Peyer's patch (tissue), 4 donors: Measurements from ENCODE around the gene REXO5. TPM values are rescaled to one million over a fixed set of nuclear protein-coding genes. Genes with fewer than 3 reads are reported as not detected.

Source experiments
- DNase-seq, 3 donors: peaks; one replicate each; pipeline ENCODE4 v3.0.0-alpha.2; 2017 to 2019
- H3K27ac ChIP-seq, 4 donors: fragments of 200-600 bp; sonication (generic); one replicate each; pipeline ENCODE4 v1.5.1; 2016 to 2019
- H3K27me3 ChIP-seq, 2 donors: fragments of 200-600 bp; sonication (generic); one replicate each; pipeline ENCODE4 v1.5.1; 2019
- H3K36me3 ChIP-seq, 3 donors: fragments of 200-600 bp; sonication (generic); one replicate each; pipeline ENCODE4 v1.5.1; 2016 to 2019
- H3K4me1 ChIP-seq, 4 donors: fragments of 200-600 bp; sonication (generic); one replicate each; pipeline ENCODE4 v1.5.1; 2016 to 2019
- H3K4me3 ChIP-seq, 4 donors: fragments of 200-600 bp; sonication (generic); 1 replicate in 3 of 4; 2 replicates in 1 of 4; pipeline ENCODE4 v1.5.1; 2016 to 2019; ENCODE audit warnings: mild to moderate bottlenecking in 1 of 4
- H3K9me3 ChIP-seq, 4 donors: fragments of 200-600 bp; sonication (generic); one replicate each; pipeline ENCODE4 v1.5.1; 2016 to 2019; ENCODE audit warnings: mild to moderate bottlenecking in 1 of 4
- CTCF ChIP-seq, 6 experiments: fragments of 450-650 bp in 4 of 6; fragments of 200-600 bp in 2 of 6; sonication (generic) in 1 of 6; IDR thresholded peaks; one replicate each; pipeline ENCODE4 v1.5.1; 2017 to 2019; ENCODE audit warnings: antibody characterized with exemption in 6 of 6, mild to moderate bottlenecking in 3 of 6, moderate library complexity in 1 of 6
- POLR2A ChIP-seq, 2 donors: fragments of 450-650 bp; IDR thresholded peaks; one replicate each; pipeline ENCODE4 v1.5.1; 2017; ENCODE audit warnings: antibody characterized with exemption in 2 of 2, mild to moderate bottlenecking in 2 of 2, moderate library complexity in 2 of 2
- total RNA-seq, 4 donors: library from RNA; depleted of rRNA; stranded (reverse); fragments of >200 nt; gene quantifications; one replicate each; pipeline ENCODE4 v1.1.0, GENCODE V29; 2016

Gene REXO5
- total RNA-seq, 4 donors from 2014 or later, result 2.3 to 3.6 (median 2.9) TPM

GRCh38 chr16:20765732-20766131 is 40.6 kb upstream of the REXO5 start:
- no peak for TF ChIP-seq CTCF (IDR thresholded peaks at IDR 0.05)
- no peak for TF ChIP-seq POLR2A (IDR thresholded peaks at IDR 0.05)
- no peak overlapping the region for H3K4me3 ChIP-seq

GRCh38 chr16:20766294-20766693 is 40.0 kb upstream of the REXO5 start:
- DNase-seq, result no peak
- Histone ChIP-seq H3K36me3 (no peaks in the 10 kb centered on the region), H3K9me3 (no peaks in the 10 kb centered on the region), H3K27ac (no peak overlapping the region), H3K4me1 (peaks cover 0 to 16% (median 2%) of the 10 kb centered on the region in 4 donors), H3K4me3 (no peak overlapping the region), H3K27me3 (no peaks in the 10 kb centered on the region)
- TF ChIP-seq POLR2A (IDR thresholded peaks at IDR 0.05) (no peak), CTCF (IDR thresholded peaks at IDR 0.05) (no peak)

More at GRCh38 chr16:20765732-20766131, 40.6 kb upstream of the REXO5 start:
- Histone ChIP-seq H3K4me1 (peaks cover 0 to 16% (median 2%) of the 10 kb centered on the region in 4 donors), H3K9me3 (no peaks in the 10 kb centered on the region), H3K36me3 (no peaks in the 10 kb centered on the region), H3K27ac (no peak overlapping the region), H3K27me3 (no peaks in the 10 kb centered on the region)
- DNase-seq, result no peak

DNA sequence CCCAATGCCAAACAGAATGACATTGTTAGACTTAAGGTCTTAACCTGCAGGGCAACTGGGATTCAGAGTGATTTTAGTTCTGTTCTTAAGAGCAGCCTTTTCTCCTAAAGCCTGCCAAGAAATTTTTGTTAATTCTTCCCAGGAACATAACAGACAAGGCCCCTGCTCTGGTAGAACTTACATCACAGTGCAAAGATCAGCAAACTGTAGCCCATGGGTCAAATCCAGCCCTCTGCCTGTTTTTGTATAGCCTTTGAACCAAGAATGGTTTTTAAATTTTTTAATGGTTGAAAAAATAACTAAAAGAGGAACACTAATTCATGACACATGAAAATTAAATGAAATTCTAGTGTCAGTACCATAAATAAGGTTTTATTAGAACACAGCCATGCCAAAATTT is 38.8 kb upstream of the REXO5 start:
- peaks cover 0 to 16% (median 2%) of the 10 kb centered on the region in 4 donors for H3K4me1 ChIP-seq
- H3K27ac ChIP-seq, result no peak overlapping the region
- no peaks in the 10 kb centered on the region for H3K27me3 ChIP-seq
- H3K4me3 ChIP-seq, result no peak overlapping the region
- H3K9me3 ChIP-seq, result no peaks in the 10 kb centered on the region
- no peak for DNase-seq
- no peak for TF ChIP-seq CTCF (IDR thresholded peaks at IDR 0.05)
- TF ChIP-seq POLR2A (IDR thresholded peaks at IDR 0.05), result no peak
- no peaks in the 10 kb centered on the region for H3K36me3 ChIP-seq

DNA sequence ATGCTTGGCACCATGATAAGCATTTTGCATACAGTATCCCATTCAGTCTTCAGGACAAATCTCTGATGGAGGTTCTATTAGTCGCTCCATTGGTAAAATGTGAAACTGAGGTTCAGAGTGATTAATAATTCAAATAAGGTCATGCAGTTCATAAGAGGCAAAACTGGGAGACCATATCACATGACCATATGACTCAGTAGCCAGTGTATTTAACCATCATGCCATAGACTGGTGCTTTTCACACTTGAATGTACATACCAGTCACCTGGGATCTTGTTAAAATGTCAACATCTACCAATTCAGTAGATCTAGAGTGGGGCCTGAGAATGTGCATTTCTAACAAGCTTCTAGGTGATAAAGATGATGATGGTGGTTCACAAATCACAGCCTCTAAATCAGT is 38.2 kb upstream of the REXO5 start:
- Histone ChIP-seq H3K27me3 (no peaks in the 10 kb centered on the region), H3K27ac (no peak overlapping the region), H3K36me3 (no peaks in the 10 kb centered on the region), H3K4me3 (no peak overlapping the region), H3K9me3 (no peaks in the 10 kb centered on the region), H3K4me1 (peaks cover 0 to 12% (median under 1%) of the 10 kb centered on the region in 4 donors)
- no peak for DNase-seq
- no peak for TF ChIP-seq CTCF (IDR thresholded peaks at IDR 0.05)
- TF ChIP-seq POLR2A (IDR thresholded peaks at IDR 0.05), result no peak

DNA sequence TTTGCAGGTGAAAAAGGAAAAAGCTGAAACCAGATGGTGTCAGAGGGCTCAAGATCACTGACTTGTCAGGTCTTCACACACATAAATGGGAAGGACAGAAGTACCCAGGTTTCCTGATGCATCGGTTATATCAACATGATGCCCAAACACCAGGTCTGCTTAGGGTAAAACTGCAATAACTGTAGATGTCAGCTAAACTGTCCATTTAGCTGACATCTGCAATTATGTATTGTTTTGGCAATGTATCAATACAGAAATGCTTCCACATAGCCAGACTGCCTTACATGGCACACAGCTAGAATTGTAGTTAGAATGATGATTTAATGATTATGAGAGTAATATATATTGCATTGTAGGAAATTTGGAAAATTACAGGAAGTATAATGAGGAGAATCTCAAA is 37.5 kb upstream of the REXO5 start:
- Histone ChIP-seq H3K4me1 (peaks cover 0 to 11% (median 0%) of the 10 kb centered on the region in 4 donors), H3K4me3 (no peak overlapping the region), H3K27ac (no peak overlapping the region), H3K9me3 (no peaks in the 10 kb centered on the region), H3K36me3 (no peaks in the 10 kb centered on the region), H3K27me3 (no peaks in the 10 kb centered on the region)
- no peak for DNase-seq
- TF ChIP-seq POLR2A (IDR thresholded peaks at IDR 0.05), result no peak
- TF ChIP-seq CTCF (IDR thresholded peaks at IDR 0.05), result no peak

DNA sequence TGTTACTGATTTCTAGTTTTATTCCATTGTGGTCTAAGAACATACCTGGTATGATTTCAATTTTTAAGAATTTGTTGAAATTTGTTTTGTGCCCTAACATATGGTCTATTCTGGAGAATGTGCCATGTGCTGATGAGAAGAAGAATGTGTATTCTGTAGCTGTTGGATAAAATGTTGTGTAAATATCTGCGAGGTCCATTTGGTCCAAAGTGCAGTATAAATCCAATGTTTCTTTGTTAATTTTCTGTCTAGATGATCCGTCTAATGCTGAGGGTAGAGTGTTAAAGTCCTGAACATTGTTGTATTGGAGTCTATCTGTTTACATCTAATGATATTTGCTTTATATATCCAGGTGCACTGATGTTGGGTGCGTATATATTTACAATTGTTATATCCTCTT is 32.6 kb upstream of the REXO5 start:
- H3K4me3 ChIP-seq, result no peak overlapping the region
- peaks cover 0 to 2% (median 0%) of the 10 kb centered on the region in 3 donors for H3K36me3 ChIP-seq
- H3K27ac ChIP-seq, result no peak overlapping the region
- no peaks in the 10 kb centered on the region for H3K9me3 ChIP-seq
- DNase-seq, result no peak
- TF ChIP-seq POLR2A (IDR thresholded peaks at IDR 0.05), result no peak
- no peak for TF ChIP-seq CTCF (IDR thresholded peaks at IDR 0.05)
- H3K4me1 ChIP-seq, result no peaks in the 10 kb centered on the region
- no peaks in the 10 kb centered on the region for H3K27me3 ChIP-seq
